Measurements from ENCODE around the gene NLRP9.

DNA sequence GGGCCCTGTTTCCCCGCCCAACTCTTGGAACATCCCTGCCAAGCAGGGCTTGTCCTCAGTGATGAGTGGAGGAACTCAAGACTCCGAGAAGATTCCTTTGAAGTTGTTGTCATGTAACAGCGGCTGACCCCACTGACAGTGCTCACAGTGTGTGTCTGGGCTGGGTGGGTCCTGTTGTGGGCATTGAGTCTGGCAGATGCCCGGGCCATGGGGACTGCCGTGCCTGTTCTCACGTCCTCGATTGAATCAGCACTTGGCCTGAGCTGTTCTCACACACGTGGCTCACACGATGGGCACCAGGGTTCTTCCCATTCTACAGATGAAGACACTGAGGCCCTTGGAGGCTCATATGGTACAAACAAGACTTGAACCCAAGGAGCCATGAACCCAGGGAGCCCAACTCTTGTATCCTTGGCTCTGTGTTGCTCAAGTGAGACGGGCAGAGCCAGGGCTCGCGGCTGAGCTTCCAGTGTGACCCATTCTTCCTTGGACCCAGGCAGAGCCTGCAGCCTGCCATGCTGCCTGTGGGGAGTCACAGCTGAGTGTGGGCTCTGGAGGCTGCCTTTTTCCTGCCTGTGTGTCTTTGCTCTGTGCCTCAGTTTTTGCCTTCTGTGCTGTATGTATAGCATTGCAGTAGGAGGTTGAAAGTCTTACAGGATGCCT, 71.7 kb downstream of the NLRP9 start:
- TF ChIP-seq, protein P1, sequence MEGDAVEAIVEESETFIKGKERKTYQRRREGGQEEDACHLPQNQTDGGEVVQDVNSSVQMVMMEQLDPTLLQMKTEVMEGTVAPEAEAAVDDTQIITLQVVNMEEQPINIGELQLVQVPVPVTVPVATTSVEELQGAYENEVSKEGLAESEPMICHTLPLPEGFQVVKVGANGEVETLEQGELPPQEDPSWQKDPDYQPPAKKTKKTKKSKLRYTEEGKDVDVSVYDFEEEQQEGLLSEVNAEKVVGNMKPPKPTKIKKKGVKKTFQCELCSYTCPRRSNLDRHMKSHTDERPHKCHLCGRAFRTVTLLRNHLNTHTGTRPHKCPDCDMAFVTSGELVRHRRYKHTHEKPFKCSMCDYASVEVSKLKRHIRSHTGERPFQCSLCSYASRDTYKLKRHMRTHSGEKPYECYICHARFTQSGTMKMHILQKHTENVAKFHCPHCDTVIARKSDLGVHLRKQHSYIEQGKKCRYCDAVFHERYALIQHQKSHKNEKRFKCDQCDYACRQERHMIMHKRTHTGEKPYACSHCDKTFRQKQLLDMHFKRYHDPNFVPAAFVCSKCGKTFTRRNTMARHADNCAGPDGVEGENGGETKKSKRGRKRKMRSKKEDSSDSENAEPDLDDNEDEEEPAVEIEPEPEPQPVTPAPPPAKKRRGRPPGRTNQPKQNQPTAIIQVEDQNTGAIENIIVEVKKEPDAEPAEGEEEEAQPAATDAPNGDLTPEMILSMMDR (IDR thresholded peaks at IDR 0.05; ENCODE audit: insufficient read depth, low read length, poor library complexity, severe bottlenecking): no peak
- no peak for TF ChIP-seq EZH2phosphoT487 (conservative IDR thresholded peaks at IDR 0.05; ENCODE audit: low read length)
